Measurements from ENCODE around the gene NFU1. TPM values are rescaled to one million over a fixed set of nuclear protein-coding genes. Genes with fewer than 3 reads are reported as not detected.

The NFU1 gene
- total RNA-seq: 100 to 1,000 TPM in 6 of 9 donors, 10 to 100 TPM in 3; 76.6 to 144 (median 110) TPM
- polyA plus RNA-seq: 100 to 1,000 TPM in 1 of 2 donors, 10 to 100 TPM in 1; 61.5 to 156 TPM
- long read RNA-seq, donor 1, transcript NFU1-203 (8 exons, 1,467 nt): major isoform, 23 of 34 reads
- long read RNA-seq, donor 1, partial matches to known transcripts: 6 of 34 reads
- long read RNA-seq, donor 1, other reads (novel, unspliced or antisense): 3 of 34 reads
- long read RNA-seq, donor 2, transcript NFU1-203 (8 exons, 1,467 nt): major isoform, 17 of 27 reads
- long read RNA-seq, donor 2, partial matches to known transcripts: 3 of 27 reads
- long read RNA-seq, donor 2, other reads (novel, unspliced or antisense): 7 of 27 reads
- long read RNA-seq, donor 3, transcript NFU1-203 (8 exons, 1,467 nt): major isoform, 17 of 22 reads
- long read RNA-seq, donor 3, partial matches to known transcripts: 4 of 22 reads
- long read RNA-seq, donor 3, other reads (novel, unspliced or antisense): 1 of 22 reads

GRCh38 chr2:69436938-69437750 lies at the start of gene NFU1:
NFU1 (minus strand) TSS chr2:69437435; CDS start chr2:69437422, 13 bp downstream.
- TF ChIP-seq CTCF (IDR thresholded peaks at IDR 0.05): peak; percentile 62 to 82 (median 75)
- TF ChIP-seq POLR2A (IDR thresholded peaks at IDR 0.05): peak in 1 of 2 donors; percentile 84
- peak; percentile 94 to 97 (median 96) for DNase-seq
- Histone ChIP-seq H3K36me3 (peaks cover 0 to 3% (median 0%) of the 10 kb centered on the region in 9 donors), H3K27me3 (no peaks in the 10 kb centered on the region), H3K27ac (peak within 1 kb of the TSS; percentile 84 to 99 (median 96)), H3K4me3 (peak within 1 kb of the TSS; percentile 70 to 97 (median 84)), H3K4me1 (peaks cover 5 to 37% (median 21%) of the 10 kb centered on the region in 12 donors), H3K9me3 (no peaks in the 10 kb centered on the region)
- 0 to 2% (median 1%) methylated on average over 29 to 60 of the region's 60 CpGs for WGBS, 4 donors
- intact Hi-C loops (cut with DNase I): loop anchor here in 4 of 10 donors (5.0 kb wide), 3 partner anchors 40 to 205 kb away; partner anchors contain the start of genes GFPT1 (in 3 of the 4) and AAK1 (in 1 of the 4)
- ATAC-seq: peak; percentile 97 to 99 (median 98)

- 66 to 73% (median 71%) methylated on average over 3 of the region's 3 CpGs for WGBS, 4 donors
- H3K9me3 ChIP-seq: no peaks in the 10 kb centered on the region
- DNase-seq (no peak), ATAC-seq (no peak)
- TF ChIP-seq CTCF (IDR thresholded peaks at IDR 0.05) (no peak), POLR2A (IDR thresholded peaks at IDR 0.05) (no peak)
- no peaks in the 10 kb centered on the region for H3K4me1 ChIP-seq
- no peaks in the 10 kb centered on the region for H3K27me3 ChIP-seq
- no peak overlapping the region for H3K4me3 ChIP-seq
- intact Hi-C loops (cut with DNase I): loop anchor here in 1 of 10 donors (10.0 kb wide), 1 partner anchor 99 kb away; the partner anchor contains the start of gene GFPT1
- peaks cover 0 to 78% (median 65%) of the 10 kb centered on the region in 9 donors for H3K36me3 ChIP-seq
- no peak overlapping the region for H3K27ac ChIP-seq
Measured at GRCh38 chr2:69483696-69484095, 46.5 kb upstream of the NFU1 start.

- Histone ChIP-seq H3K27ac (no peak overlapping the region), H3K9me3 (no peaks in the 10 kb centered on the region), H3K36me3 (peaks cover 0 to 79% (median 65%) of the 10 kb centered on the region in 9 donors), H3K4me1 (no peaks in the 10 kb centered on the region), H3K27me3 (no peaks in the 10 kb centered on the region), H3K4me3 (no peak overlapping the region)
- no peak for DNase-seq
- WGBS, 4 donors: 63 to 75% (median 72%) methylated on average over 4 of the region's 4 CpGs
- no peak for ATAC-seq
- TF ChIP-seq CTCF (IDR thresholded peaks at IDR 0.05) (no peak), POLR2A (IDR thresholded peaks at IDR 0.05) (no peak)
- intact Hi-C loops (cut with DNase I): loop anchor here in 1 of 10 donors (10.0 kb wide), 1 partner anchor 98 kb away; the partner anchor contains the start of gene GFPT1
Measured at GRCh38 chr2:69483024-69483423, 45.8 kb upstream of the NFU1 start.
